Astrocyte of the hippocampus (primary cell): ENCODE measurements around the gene RPL27A.

Experiments
- DNase-seq: peaks from one replicate; pipeline ENCODE4 v3.0.0; 2011; ENCODE audit warnings: low read depth, low spot score

Gene RPL27A

DNA sequence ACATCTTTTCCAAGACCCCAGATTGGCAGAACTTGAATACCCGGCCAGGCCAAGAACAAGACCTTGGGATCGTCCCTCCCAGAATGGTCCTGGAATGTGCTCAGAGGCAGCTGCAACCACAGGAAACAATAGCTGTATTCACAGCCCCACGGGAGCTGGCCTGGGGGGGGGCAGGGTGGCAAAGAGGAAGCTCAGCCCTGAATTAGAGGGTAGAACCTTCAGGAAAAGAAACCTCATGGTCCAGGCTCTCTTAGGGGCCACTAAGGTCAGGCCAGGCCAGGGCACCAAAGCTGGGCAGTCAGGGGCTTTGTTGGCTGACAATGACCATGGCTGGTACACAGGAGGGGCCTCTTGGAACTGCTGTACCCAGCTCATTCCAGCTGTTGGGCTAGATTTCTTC lies 17.3 kb downstream of the RPL27A start:
- DNase-seq: peak; percentile 92

DNA sequence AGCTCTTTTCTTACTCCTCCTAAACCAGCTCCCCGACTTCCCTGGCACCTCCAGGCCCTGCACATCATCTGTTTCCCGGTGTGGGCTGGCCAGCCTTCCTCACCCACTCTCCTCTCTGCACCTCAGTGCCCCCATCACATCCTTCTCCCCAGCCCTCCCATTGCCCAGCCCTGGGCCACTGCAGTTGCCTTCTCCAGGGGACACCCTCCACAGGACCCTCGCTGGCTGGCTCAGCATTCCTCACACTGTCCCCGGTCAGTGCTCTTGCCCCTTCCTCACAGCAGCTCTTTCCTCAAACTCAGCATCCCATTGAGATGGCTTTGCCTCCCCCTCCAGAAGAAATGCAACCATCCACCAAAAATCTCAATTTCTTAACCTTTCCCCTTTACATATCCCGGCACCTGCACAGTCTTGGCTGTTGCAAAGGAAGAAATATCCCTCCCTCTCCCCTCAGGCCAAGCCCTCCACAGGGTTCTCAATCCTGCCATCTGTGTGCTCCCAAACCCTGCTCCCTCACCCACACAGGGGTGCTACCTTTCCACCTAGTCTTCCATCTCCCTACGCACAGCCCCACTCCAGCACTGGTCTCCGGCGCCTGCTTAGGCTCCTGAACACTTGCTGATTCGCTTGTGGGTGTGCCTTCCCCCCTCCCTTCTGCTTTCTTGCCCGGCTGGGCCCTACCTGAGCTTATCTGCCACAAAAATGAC lies 19.5 kb downstream of the RPL27A start:
- DNase-seq: no peak

DNA sequence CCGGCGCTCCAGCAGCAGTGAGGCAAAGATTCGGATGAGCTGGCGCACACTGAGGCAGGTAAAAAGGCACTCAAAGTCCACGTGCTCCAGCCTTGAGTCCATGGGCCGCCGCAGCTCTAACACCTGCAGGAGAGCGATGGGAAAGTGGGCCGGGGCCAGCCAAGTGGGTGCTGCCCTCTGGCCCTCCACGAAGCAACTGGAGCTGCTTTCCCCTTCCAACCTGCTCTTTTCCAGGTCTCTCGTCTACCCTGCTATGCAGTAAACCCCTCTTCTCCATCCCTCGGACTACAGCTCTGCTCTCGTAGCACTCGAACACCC lies 20.0 kb downstream of the RPL27A start:
- DNase-seq: no peak

DNA sequence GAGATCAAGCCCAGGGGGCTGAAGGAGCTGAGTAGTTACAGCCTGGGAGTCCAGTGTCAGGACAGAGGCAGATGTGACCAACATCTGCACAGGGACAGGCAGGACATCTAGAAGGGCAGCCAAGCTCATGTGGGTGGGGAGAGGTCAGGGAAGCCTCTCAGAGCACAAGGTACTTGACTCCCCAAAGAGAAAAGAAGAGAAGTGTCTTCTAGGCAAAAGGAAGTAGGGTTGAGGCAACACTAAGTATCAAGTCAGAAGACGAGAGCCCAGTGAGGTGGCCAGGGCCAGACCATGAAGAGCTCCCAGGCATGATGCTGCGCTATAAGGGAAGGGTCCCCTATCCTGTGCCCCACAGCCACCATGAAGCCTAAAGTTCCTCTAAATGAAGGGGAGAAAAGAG lies 21.5 kb downstream of the RPL27A start:
- DNase-seq: no peak

DNA sequence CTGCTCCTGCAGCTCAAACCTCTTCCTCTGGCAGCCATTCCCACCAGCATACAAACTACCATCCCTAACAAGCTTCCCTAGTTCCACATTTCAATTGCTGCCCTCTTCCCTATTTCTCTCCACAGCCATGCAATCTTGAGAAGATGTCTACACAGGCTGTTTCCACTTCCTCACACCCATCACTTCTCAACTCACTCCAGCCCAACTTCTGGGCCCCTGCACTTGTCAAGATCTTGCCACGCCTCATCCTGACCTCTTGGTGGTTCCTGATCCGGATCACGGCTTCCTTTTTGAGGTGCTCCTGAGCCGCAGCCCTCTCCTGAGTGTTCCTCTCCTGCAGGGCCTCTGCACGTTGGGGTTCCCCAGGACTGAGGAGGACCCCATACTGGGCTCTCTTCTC lies 22.6 kb downstream of the RPL27A start:
- DNase-seq: no peak

DNA sequence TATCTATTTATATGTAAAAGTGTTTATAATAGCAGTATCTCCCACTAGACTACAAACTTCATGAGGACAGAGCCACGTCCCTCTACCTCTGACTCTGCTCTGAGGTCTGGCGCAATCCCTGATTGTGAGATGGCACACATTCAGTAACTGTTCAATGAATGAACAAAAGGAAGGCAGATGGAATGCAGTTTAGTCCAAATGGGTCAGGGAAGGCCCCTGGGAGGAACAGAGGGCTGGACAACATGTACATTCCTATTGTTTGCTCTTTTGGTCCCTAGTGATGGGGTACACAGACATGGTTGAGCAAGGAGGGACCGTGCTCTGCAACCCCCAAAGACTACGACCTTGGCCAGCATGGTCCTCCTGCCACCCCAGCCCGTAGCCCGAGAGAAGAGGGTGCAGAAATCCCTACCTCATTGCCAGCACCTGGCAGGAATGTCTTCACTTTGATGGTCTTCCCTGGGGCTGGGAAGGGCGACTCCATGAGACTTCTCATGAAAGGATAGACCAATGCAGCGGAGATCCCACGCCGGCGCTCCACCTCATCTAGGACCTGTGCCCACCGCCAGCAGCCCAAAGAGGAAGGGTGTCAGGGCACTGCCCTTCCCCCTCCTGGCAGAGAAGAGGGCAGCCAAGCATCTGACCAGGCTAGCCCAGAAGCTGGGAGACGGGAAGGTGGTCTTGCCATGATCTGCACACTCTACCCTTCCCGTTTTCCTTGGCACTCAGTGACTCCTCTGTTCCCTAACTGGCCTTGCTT lies 24.3 kb downstream of the RPL27A start:
- no peak for DNase-seq

DNA sequence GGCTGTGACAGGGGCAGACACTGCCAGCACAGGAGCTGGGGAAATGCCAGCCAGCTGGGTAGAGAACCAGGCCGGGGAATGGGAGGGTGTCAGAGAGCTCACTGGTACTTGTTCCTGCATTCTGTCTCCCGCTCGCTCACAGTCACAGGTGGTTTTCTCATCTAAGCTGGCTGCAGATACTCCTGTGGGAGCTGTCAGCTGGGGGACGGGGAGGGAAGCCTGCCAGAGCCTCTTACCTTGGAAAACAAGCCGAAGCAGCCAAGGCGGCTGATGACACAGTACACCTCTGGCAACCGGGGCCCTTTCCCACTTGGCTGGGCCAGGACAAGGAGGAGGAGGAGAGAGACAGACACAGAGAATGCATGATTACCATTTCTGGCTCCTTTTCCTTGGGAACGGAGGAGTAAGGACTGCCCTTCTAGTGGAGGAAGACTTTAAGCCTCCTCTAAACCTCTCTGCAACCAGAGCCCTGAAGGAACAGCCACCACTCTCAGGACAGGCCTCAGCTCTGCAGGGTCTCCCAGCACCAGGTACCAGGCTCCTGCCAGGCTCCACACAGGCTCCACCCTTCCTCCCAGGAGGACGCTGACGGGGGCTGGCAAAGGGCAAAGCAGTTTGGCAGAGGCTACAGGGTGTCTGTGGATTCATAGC lies 25.1 kb downstream of the RPL27A start:
- DNase-seq: peak; percentile 87

DNA sequence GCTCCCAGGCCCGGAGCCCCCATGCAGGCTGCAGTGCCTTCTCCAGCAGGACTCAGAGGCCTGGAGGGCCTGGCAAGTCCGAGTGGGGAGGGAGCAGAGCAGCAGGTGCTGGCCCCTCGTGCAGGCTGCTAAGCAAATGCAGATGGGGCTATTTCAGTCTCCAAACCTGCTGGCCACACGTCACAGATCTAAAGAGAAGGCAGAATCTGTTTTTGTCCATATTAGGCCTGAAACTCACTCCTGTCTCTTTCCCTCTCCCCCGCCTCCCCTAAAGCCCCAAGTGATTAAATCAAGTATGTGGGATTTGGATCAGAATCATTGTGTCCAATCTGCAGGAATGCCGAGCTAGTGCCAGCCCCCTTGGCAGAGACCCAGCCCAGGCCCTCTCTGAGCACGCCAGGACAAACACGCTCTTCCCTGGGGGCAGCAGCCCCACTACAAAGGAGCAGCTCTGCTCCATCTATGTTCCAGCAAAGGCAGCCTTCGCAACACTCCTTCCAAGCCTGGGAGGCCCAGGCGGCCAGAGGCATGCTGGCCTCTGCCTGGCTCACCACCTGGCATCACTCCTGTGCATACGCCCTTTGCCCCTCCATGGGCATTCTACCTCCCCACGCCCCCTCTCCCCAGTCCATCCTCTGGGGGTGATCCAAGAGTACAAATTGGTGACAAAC lies 26.5 kb downstream of the RPL27A start:
- peak; percentile 99 for DNase-seq

DNA sequence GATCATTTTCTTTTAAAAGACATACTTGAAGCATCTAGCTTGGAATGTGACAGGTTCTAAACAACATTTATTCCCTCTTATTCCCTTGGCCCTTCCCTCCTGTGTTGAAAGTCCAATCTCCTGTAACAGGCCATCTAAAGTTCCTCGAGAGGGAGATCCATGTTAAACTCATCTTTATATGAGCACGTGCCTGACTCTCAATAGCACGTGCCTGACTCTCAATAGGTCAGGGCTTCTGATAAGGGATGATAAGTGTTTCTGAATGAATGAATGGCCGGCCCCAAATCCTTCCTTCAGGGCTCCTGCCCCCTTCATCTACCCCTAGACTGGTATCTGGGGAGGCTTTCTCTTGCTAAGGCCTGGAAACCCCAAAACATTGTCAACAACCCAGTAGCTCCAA lies 27.2 kb downstream of the RPL27A start:
- no peak for DNase-seq

DNA sequence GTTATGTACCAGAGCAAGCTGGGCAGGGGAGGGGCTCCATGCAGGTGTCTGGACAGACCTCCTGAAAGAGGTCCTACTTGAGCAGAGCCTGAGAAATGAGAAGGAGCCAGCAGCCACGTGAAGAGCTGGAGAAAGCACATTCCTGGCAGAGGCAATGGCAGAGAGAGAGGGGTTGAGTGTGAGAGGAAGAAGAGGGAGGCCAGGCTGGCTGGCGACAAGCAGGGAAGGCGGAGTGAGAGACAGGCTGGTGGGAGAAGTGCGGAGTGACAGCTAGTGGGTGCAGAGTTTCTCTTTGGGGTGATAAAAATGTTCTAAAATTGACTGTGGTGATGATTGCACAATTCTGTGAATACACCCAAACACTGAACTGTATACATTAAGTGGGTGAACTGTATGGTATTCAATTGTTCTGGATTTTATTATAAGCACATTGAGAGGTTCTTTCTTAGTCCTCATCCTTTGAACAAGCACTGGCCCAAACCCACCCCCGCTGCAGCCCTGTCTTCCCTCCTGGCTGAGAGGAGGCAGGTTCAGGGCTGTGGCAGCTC lies 29.4 kb downstream of the RPL27A start:
- DNase-seq: no peak

DNA sequence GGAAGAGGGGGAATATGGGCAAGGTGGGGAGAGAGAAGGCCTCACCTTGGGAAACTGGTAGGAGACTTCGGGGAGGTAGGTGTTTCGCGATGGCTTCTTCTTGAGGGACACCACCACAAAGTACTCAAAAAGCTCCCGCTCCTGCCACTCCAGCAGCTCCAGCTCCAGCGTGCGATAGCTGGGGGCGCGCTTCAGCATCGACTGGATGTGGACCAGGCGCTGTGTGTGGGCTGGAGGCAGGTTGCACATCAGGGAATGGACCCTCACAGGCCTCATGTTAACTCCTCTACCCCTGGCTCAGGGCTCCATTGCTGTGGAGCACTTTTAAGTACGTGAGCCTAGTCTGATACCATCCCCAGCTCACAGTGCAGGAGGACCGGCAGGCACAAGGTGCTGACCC lies 29.9 kb downstream of the RPL27A start:
- DNase-seq: no peak

DNA sequence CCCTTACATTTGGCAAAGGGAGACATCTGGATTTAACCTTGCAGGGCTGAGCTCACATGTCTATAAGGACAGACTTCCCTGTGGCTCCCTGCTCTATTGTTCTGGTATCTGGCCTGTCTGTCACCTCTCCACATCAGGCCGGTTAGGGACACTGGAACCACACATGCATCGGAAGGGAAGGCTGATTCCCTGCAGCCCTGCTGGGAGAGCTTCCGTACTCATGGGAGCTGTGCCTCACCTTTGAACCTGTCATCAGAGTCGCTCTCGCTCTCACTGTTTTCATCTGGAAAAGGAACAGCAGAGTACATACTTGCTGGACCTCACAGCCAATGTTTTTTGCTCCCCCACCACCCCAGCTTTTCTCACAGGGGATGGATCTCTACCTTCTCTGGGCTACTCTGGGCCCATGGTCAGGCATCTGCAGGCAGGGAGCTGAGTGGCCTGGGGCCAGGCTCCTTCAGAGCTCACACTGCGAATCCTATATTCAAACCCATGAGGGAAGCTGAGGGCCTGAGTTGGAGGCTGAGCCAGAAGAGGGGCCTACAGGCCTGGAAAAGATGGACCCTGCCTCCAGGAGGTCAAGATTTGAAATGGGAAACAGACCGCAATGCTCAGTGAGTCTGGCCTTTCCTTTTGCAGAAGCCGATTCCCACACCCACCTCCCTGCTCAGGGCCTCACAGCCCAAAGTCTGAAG lies 31.3 kb downstream of the RPL27A start:
- DNase-seq: no peak

DNA sequence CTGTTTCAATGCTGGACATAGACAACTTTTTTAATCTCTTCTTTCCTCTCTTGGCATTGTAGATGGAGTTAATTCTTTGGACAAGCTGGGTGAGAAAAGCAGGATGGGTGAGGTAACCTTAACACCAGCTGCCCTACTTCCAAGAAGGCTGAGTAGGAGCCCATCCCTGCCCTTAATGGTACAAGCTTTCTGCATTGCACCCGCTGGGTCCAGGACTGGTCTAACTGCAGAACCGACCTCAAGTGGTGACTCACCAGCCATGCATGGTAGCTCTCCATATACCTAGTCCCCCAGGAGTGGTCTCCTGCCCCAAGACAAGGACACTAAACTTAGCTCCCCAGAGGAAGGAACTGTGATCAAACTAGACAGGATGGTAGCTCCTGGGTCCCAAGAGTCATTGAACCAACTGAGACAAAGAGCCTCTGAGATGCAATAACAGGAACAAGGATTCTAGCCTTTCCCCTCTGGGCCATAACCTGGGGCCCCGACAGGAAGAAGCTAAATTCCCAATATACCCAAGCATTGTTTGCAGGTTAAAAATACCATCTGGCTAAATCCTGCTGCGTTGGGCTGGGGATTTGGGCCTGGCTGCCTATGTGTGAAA lies 32.1 kb downstream of the RPL27A start:
- no peak for DNase-seq

DNA sequence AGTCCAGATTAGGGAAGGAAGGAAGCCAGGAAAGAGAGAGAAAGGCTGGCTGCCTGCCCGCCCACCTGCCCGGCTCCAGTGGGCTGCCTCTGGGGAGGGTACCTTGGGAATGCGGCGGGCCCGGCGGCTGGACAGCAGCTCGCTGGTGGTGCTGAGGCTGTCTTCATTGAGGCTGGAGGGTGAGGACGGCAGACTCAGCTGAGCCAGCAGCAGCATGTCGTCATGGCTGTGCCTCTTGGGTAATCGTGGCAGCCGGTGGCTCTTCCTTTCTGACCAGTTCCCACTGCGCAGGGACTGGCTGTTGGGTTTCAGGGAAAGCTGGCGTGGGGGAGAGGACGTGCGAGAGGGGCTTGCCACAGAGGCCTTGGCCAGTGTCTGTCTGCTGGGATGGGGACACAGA lies 32.9 kb downstream of the RPL27A start:
- DNase-seq: no peak

DNA sequence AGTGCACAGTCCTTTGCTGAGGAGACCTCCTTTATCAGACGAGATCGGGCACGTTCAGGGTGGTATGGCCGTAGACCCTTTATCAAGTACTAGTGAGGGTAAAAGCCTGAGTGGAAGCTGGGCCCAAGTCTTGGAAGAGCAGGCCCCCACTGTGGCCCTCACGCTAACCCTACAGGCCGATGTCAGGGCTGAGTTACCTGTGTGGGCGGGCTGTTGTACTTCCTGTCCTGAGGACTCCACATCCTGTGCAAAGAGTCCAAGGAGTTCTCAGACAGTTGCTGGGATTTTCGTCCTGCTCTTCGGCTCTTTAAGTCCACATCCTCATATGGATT lies 34.9 kb downstream of the RPL27A start:
- DNase-seq: no peak

DNA sequence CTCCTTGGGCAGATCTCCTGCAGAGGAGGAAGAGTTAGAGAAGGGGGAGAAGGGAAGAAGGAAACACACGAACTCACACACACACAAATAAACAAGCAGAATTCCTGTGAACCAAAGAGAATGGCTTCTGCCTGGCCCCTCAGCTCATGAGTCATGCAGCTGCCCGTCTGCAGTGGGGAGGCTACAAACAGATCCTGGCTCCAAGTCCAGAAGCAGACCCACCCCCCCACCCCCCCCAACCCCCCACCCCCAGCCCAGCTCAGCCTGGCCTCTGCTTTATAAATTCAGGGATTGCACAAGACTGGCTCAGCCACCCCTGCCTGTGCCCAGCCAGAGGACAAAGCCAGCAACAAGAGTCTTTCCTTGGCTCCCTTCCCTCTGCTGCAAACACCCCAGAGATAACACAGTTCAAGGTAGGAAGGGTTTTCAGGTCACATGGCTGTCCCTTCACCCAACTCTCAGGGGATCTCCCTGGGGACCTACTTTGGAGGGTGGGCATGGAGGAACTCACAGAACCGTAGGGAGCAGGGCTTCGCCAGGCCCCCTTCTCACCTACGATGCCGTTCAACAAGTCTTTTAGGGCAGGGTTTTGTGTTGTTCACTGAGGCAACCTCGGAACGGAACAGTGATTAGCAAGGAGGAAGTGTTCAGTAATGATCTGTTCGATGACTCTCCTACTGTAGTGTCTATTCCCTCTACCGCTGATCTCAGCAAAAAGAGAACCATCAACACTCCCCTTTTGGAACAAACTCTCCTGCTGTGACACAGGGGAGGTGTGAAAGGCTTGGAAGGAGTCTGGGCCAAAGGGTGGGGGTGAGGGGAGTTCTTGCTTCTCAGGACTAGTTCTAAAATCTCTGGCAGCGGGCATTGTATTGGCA lies 35.5 kb downstream of the RPL27A start:
- DNase-seq: peak; percentile 92

DNA sequence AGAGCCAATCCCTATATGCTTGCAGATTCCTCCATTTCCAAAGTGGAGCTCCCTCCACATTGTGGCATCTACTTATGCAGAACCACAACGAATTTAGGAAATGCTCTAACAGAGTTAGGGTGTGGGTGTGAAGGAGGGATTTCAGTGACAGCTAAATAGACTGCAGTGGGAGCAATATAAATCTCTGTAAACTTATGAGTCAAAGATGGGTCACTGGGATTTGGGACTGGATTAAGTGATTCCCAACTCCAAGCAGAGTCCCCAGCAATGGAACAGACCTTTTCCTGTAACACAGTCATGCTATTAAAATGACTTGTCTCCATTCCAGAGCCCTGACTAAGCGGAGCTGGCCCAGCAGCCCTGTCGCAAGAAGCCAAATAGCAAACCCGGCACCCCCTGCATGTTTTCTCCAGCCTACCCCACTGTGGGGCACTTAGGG lies 36.6 kb downstream of the RPL27A start:
- DNase-seq: peak; percentile 93

DNA sequence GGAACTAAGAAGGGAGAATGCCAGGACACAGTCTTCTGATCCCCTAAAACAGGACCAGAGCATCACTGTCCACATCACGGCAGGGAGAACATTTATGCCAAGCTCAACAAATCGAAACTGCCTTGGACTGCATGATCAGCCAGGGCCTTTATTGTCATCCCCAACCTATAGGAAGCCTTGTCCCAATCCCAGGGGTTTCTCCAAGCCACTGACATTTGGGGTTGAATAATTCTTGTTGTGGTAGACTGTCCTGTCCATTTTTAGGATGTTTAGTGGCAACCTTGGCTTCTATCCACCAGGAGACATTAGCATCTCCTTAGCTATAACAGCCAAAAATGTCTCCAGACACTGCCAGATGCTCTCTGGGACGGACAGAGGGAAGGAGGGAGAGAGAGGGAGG lies 37.1 kb downstream of the RPL27A start:
- DNase-seq: no peak

DNA sequence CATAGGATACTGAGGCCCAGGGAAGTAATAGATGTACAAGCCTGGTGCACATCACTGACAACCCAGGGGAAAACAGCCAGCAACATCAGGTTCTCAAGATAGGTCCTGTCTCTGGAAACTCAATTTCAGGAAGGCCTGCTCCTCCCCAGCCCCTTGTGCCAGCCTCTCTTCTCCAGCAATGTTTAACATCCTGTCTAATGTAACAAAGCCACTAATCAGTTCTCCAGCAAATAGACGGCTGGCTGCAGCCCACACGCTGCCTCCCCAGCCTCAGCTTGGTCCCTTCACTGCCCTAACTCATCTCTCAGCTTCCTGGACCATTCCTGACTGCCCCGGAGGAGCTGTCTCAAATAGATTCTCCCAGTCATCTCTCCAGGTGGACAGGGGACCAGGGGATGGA lies 37.8 kb downstream of the RPL27A start:
- DNase-seq: peak; percentile 41

DNA sequence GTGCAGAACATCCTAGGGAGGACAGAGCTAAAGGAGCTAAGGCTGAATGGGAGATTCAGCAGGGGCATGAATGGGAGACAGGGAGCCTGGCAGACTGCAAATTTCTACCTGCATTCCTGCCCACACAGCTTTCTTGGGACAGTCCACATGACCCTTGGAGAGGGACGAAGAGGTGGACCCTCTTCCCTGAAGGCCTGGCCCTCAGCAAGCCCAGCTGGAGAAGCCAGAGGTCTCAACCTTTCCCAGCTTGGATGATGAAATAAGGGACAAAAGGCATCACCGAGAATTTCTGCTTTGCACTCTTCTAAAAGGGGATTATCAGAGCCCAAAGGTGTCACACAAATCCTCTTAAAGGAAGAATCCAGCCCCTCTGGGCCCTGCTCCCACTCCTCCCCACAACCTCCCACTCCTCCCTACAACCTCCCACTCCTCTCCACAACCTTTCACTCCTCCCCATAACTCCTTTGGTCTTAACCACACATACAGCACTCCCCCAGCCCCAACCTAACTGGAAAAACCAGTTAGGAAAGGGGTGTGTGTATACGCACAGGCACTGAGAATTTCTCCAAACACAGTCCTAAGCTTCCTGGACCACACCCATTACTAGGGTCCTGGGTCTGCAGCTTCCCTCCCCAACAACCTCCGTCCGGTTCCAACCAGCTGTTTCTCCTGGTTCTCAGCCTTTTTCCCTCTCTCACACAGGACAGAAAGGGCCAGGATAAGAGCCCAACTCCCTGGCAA lies 38.4 kb downstream of the RPL27A start:
- DNase-seq: no peak
